ENCODE results near the gene UBAC2.

- TF ChIP-seq, protein P1, sequence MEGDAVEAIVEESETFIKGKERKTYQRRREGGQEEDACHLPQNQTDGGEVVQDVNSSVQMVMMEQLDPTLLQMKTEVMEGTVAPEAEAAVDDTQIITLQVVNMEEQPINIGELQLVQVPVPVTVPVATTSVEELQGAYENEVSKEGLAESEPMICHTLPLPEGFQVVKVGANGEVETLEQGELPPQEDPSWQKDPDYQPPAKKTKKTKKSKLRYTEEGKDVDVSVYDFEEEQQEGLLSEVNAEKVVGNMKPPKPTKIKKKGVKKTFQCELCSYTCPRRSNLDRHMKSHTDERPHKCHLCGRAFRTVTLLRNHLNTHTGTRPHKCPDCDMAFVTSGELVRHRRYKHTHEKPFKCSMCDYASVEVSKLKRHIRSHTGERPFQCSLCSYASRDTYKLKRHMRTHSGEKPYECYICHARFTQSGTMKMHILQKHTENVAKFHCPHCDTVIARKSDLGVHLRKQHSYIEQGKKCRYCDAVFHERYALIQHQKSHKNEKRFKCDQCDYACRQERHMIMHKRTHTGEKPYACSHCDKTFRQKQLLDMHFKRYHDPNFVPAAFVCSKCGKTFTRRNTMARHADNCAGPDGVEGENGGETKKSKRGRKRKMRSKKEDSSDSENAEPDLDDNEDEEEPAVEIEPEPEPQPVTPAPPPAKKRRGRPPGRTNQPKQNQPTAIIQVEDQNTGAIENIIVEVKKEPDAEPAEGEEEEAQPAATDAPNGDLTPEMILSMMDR (conservative IDR thresholded peaks at IDR 0.05): no peak
- no peak for TF ChIP-seq ZFX (IDR thresholded peaks at IDR 0.05)
These were observed 183.8 kb downstream of the UBAC2 start for GRCh38 chr13:99384468-99384867.
